HCT116 (cell line): Measurements from ENCODE around the gene FGGY.

Source experiments
- CTCF ChIP-seq, 3 experiments: fragments of 200-600 bp in 1 of 3; sonication (generic) in 1 of 3; IDR thresholded peaks in 2 of 3; conservative IDR thresholded peaks in 1 of 3; 2 replicates each; pipeline ENCODE4 v1.5.1; 2012 to 2017; ENCODE audit warnings: low read depth in 2 of 3, low read length in 2 of 3, antibody characterized with exemption in 1 of 3, borderline replicate concordance in 1 of 3, control low read depth in 1 of 3, mild to moderate bottlenecking in 1 of 3, mixed read lengths in 1 of 3, mixed run types in 1 of 3, moderate library complexity in 1 of 3; ENCODE audit not compliant: insufficient read depth in 1 of 3
- EZH2 ChIP-seq: fragments of 200-600 bp; sonication (generic); IDR thresholded peaks from 2 replicates; pipeline ENCODE4 v1.6.1; 2017; ENCODE audit warnings: antibody characterized with exemption, mixed run types
- POLR2A ChIP-seq: IDR thresholded peaks from 2 replicates; pipeline ENCODE4 v1.7.0; 2011; ENCODE audit warnings: borderline replicate concordance; ENCODE audit not compliant: insufficient read depth, insufficient read length; ENCODE audit errors: extremely low read depth
- POLR2AphosphoS5 ChIP-seq: IDR thresholded peaks from 2 replicates; pipeline ENCODE4 v1.6.1; 2011; ENCODE audit warnings: mild to moderate bottlenecking, low read depth, low read length, moderate library complexity
- YY1 ChIP-seq: IDR thresholded peaks from 2 replicates; pipeline ENCODE4 v1.6.1; 2011; ENCODE audit warnings: low read length, low read depth, moderate library complexity, mild to moderate bottlenecking; ENCODE audit not compliant: insufficient replicate concordance; ENCODE audit errors: extremely low read depth

- TF ChIP-seq YY1 (no peak), EZH2 (no peak), CTCF (IDR thresholded peaks at IDR 0.05 in 2 of 3, conservative IDR thresholded peaks at IDR 0.05 in 1 of 3; ENCODE audit: borderline replicate concordance in 1 of 3, insufficient read depth in 1 of 3, low read depth in 2 of 3, low read length in 2 of 3) (no peak), POLR2A (no peak), POLR2AphosphoS5 (no peak)
Measured at GRCh38 chr1:59364037-59364436, 67.1 kb downstream of the FGGY start.
